GM21717 (cell line): ENCODE measurements around the gene EXOC6B.
"Not testable (repeated sequence)": the region's sequence is repeated elsewhere in the genome, so short reads cannot be mapped to it uniquely, and the experiment has no call there.

ENCODE experiments used
- ATAC-seq: cut with Tn5 transposase; IDR thresholded peaks from one replicate; pipeline ENCODE4 v1.9.1; 2021; ENCODE audit warnings: mild to moderate bottlenecking, moderate library complexity; ENCODE audit not compliant: unreplicated experiment

EXOC6B gene

GRCh38 chr2:72619626-72620025 is 206.2 kb downstream of the EXOC6B start:
- no peak for ATAC-seq

- no peak for ATAC-seq
These were observed 211.9 kb downstream of the EXOC6B start for GRCh38 chr2:72613931-72614330.

GRCh38 chr2:72612614-72613160 is 213.1 kb downstream of the EXOC6B start:
- no peak for ATAC-seq

- no peak for ATAC-seq
These were observed 218.6 kb downstream of the EXOC6B start for GRCh38 chr2:72607189-72607588.

GRCh38 chr2:72605836-72606442 is 219.9 kb downstream of the EXOC6B start:
- no peak for ATAC-seq

GRCh38 chr2:72604468-72604867 is 221.4 kb downstream of the EXOC6B start:
- no peak for ATAC-seq

- no peak for ATAC-seq
These were observed 222.4 kb downstream of the EXOC6B start for GRCh38 chr2:72603481-72603880.

GRCh38 chr2:72602711-72603110 is 223.1 kb downstream of the EXOC6B start:
- no peak for ATAC-seq

- no peak for ATAC-seq
These were observed 223.7 kb downstream of the EXOC6B start for GRCh38 chr2:72602095-72602494.

GRCh38 chr2:72583836-72584235 is 242.0 kb downstream of the EXOC6B start:
- not testable (repeated sequence) for ATAC-seq

- ATAC-seq = no peak
These were observed 242.5 kb downstream of the EXOC6B start for GRCh38 chr2:72583376-72583775.

GRCh38 chr2:72581560-72582181 is 244.2 kb downstream of the EXOC6B start:
- no peak for ATAC-seq

GRCh38 chr2:72579591-72580180 is 246.1 kb downstream of the EXOC6B start:
- ATAC-seq = no peak

GRCh38 chr2:72576861-72577260 is 249.0 kb downstream of the EXOC6B start:
- no peak for ATAC-seq

GRCh38 chr2:72576459-72576858 is 249.4 kb downstream of the EXOC6B start:
- ATAC-seq = no peak

GRCh38 chr2:72574886-72575285 is 250.9 kb downstream of the EXOC6B start:
- no peak for ATAC-seq

- no peak for ATAC-seq
These were observed 252.6 kb downstream of the EXOC6B start for GRCh38 chr2:72573232-72573631.

GRCh38 chr2:72572501-72572900 is 253.3 kb downstream of the EXOC6B start:
- ATAC-seq = no peak

GRCh38 chr2:72570413-72570812 is 255.4 kb downstream of the EXOC6B start:
- no peak for ATAC-seq

GRCh38 chr2:72562451-72563153 is 263.2 kb downstream of the EXOC6B start:
- no peak for ATAC-seq

GRCh38 chr2:72561621-72562318 is 264.1 kb downstream of the EXOC6B start:
- ATAC-seq = no peak
